CD14-positive monocyte (primary cell): ENCODE measurements around the gene S1PR3. TPM values are rescaled to one million over a fixed set of nuclear protein-coding genes. Genes with fewer than 3 reads are reported as not detected.
A peak's percentile ranks its signal among the peaks of the same experiment; 100 is the strongest.

Source experiments
- DNase-seq, 3 donors: peaks; one replicate each; pipeline ENCODE4 v3.0.0-alpha.2; 2011 to 2022
- H2AFZ ChIP-seq: 2 replicates; pipeline ENCODE4 v1.6.0; 2012; ENCODE audit warnings: mild to moderate bottlenecking, low read depth, low read length, inconsistent platforms; ENCODE audit not compliant: insufficient read depth, poor library complexity, severe bottlenecking
- H3K27ac ChIP-seq, 2 donors: 1 replicate in 1 of 2; 2 replicates in 1 of 2; pipeline ENCODE4 v1.5.1; 2012 to 2013; ENCODE audit warnings: low read length in 2 of 2, control low read depth in 1 of 2, inconsistent platforms in 1 of 2, low read depth in 1 of 2, mild to moderate bottlenecking in 1 of 2
- H3K27me3 ChIP-seq, 2 donors: one replicate each; pipeline versions ENCODE4 v1.6.0 to v1.6.1; 2011 to 2013; ENCODE audit warnings: low read length in 2 of 2; ENCODE audit not compliant: control insufficient read depth in 2 of 2, insufficient read depth in 2 of 2
- H3K36me3 ChIP-seq, 2 donors: replicated peaks in 1 of 2; 1 replicate in 1 of 2; 2 replicates in 1 of 2; pipeline versions ENCODE4 v1.5.1 to v1.6.1; 2012 to 2013; ENCODE audit warnings: low read length in 2 of 2, control low read depth in 1 of 2, inconsistent platforms in 1 of 2, mild to moderate bottlenecking in 1 of 2; ENCODE audit not compliant: insufficient read depth in 2 of 2, control insufficient read depth in 1 of 2
- H3K4me1 ChIP-seq, 2 donors: 1 replicate in 1 of 2; 2 replicates in 1 of 2; pipeline versions ENCODE4 v1.5.1 to v1.6.1; 2012 to 2013; ENCODE audit warnings: low read length in 2 of 2, control low read depth in 1 of 2, inconsistent platforms in 1 of 2, mild to moderate bottlenecking in 1 of 2, moderate library complexity in 1 of 2; ENCODE audit not compliant: insufficient read depth in 2 of 2, control insufficient read depth in 1 of 2
- H3K4me2 ChIP-seq: replicated peaks from 2 replicates; pipeline ENCODE3; 2012; ENCODE audit warnings: low read length, moderate library complexity, mild to moderate bottlenecking; ENCODE audit not compliant: poor library complexity, severe bottlenecking; ENCODE audit errors: extremely low read depth
- H3K4me3 ChIP-seq, 3 experiments: fragments of 200-600 bp in 1 of 3; sonication (generic) in 1 of 3; replicated peaks in 1 of 3; 1 replicate in 2 of 3; 2 replicates in 1 of 3; pipeline ENCODE4 v1.5.1; 2011 to 2013; ENCODE audit warnings: low read length in 3 of 3, mild to moderate bottlenecking in 3 of 3, control low read depth in 2 of 3, low read depth in 2 of 3, inconsistent platforms in 1 of 3, moderate library complexity in 1 of 3
- H3K79me2 ChIP-seq: 2 replicates; pipeline ENCODE4 v1.6.0; 2012; ENCODE audit warnings: mild to moderate bottlenecking, control low read depth, inconsistent platforms, low read length, moderate library complexity; ENCODE audit not compliant: insufficient read depth
- H3K9ac ChIP-seq: 2 replicates; pipeline ENCODE4 v1.6.0; 2017; ENCODE audit warnings: low read length, mild to moderate bottlenecking; ENCODE audit not compliant: insufficient read depth, poor library complexity, severe bottlenecking
- H3K9me3 ChIP-seq, 2 donors: replicated peaks in 1 of 2; 1 replicate in 1 of 2; 2 replicates in 1 of 2; pipeline versions ENCODE4 v1.5.1 to v1.6.1; 2012 to 2013; ENCODE audit warnings: low read length in 2 of 2, control low read depth in 1 of 2; ENCODE audit not compliant: control insufficient read depth in 1 of 2, insufficient read depth in 1 of 2
- H4K20me1 ChIP-seq: 2 replicates; pipeline ENCODE4 v1.6.0; 2012; ENCODE audit warnings: mild to moderate bottlenecking, low read length, control low read depth, moderate library complexity; ENCODE audit not compliant: insufficient read depth
- H3K27ac Mint-ChIP-seq, 7 donors: one replicate each; pipeline ENCODE4 v1.8.0; 2020; ENCODE audit warnings: mild to moderate bottlenecking in 7 of 7, mixed read lengths in 7 of 7, moderate library complexity in 6 of 7, inconsistent platforms in 2 of 7
- H3K27me3 Mint-ChIP-seq, 3 donors: one replicate each; pipeline ENCODE4 v1.8.0; 2021 to 2022; ENCODE audit warnings: low read depth in 3 of 3, mild to moderate bottlenecking in 3 of 3, mixed read lengths in 3 of 3, moderate library complexity in 3 of 3, inconsistent platforms in 1 of 3
- H3K36me3 Mint-ChIP-seq, 2 donors: one replicate each; pipeline ENCODE4 v1.8.0; 2020; ENCODE audit warnings: mixed read lengths in 2 of 2, inconsistent platforms in 1 of 2, mild to moderate bottlenecking in 1 of 2
- H3K4me1 Mint-ChIP-seq: one replicate; pipeline ENCODE4 v1.8.0; 2020; ENCODE audit warnings: mild to moderate bottlenecking, mixed read lengths
- H3K4me3 Mint-ChIP-seq, 2 donors: one replicate each; pipeline ENCODE4 v1.8.0; 2020; ENCODE audit warnings: mild to moderate bottlenecking in 2 of 2, mixed read lengths in 2 of 2, moderate library complexity in 1 of 2
- H3K9me3 Mint-ChIP-seq, 7 donors: one replicate each; pipeline ENCODE4 v1.8.0; 2020 to 2022; ENCODE audit warnings: mixed read lengths in 7 of 7, mild to moderate bottlenecking in 6 of 7, moderate library complexity in 6 of 7, inconsistent platforms in 2 of 7
- WGBS: methylation state at CpG from one replicate; pipeline ENCODE4 v1.1.5; 2013; ENCODE audit warnings: missing lambda C conversion rate; ENCODE audit not compliant: insufficient coverage; 5-methylcytosine and 5-hydroxymethylcytosine counted together
- intact Hi-C, 2 donors: fragments of 100-400 bp; cut with micrococcal nuclease; formaldehyde crosslinking; loops; one replicate each; pipeline versions ENCODE4 v1.15.0 to v1.15.1; 2023
- polyA plus RNA-seq, 3 donors: library from polyadenylated mRNA; depleted of rRNA in 1 of 3; unstranded in 2 of 3; stranded (reverse) in 1 of 3; fragments of 300-500 nt in 2 of 3; fragments of >200 nt in 1 of 3; fragmentation: Illumina TruSeq in 2 of 3; gene quantifications; 1 replicate in 2 of 3; 2 replicates in 1 of 3; pipeline ENCODE4 v1.2.3, GENCODE V29; 2012 to 2021
- TF ChIP-seq, protein P1 (sequence below): fragments of 200-600 bp; IDR thresholded peaks from one replicate; pipeline ENCODE4 v1.8.0; 2022; ENCODE audit warnings: antibody characterized with exemption, mild to moderate bottlenecking

S1PR3 gene
- polyA plus RNA-seq, 3 donors: 28.2 to 59.7 (median 30.6) TPM

- WGBS: 88% methylated on average over 4 of the region's 4 CpGs
- TF ChIP-seq, protein P1, sequence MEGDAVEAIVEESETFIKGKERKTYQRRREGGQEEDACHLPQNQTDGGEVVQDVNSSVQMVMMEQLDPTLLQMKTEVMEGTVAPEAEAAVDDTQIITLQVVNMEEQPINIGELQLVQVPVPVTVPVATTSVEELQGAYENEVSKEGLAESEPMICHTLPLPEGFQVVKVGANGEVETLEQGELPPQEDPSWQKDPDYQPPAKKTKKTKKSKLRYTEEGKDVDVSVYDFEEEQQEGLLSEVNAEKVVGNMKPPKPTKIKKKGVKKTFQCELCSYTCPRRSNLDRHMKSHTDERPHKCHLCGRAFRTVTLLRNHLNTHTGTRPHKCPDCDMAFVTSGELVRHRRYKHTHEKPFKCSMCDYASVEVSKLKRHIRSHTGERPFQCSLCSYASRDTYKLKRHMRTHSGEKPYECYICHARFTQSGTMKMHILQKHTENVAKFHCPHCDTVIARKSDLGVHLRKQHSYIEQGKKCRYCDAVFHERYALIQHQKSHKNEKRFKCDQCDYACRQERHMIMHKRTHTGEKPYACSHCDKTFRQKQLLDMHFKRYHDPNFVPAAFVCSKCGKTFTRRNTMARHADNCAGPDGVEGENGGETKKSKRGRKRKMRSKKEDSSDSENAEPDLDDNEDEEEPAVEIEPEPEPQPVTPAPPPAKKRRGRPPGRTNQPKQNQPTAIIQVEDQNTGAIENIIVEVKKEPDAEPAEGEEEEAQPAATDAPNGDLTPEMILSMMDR: no peak
- intact Hi-C loops: no loop called here
- H3K4me1 Mint-ChIP-seq: peaks cover 9% of the 10 kb centered on the region
- Histone ChIP-seq H3K27ac (no peak overlapping the region), H3K4me1 (peaks cover 8 to 9% of the 10 kb centered on the region in 2 donors), H3K27me3 (no peaks in the 10 kb centered on the region), H3K9me3 (peaks cover 0 to 3% of the 10 kb centered on the region in 2 donors), H2AFZ (no peak overlapping the region), H3K9ac (no peak overlapping the region), H3K79me2 (no peaks in the 10 kb centered on the region), H3K36me3 (no peaks in the 10 kb centered on the region), H3K4me3 (no peak overlapping the region), H4K20me1 (no peaks in the 10 kb centered on the region), H3K4me2 (no peak overlapping the region)
- H3K9me3 Mint-ChIP-seq: peaks cover 0 to 9% (median 6%) of the 10 kb centered on the region in 7 donors
- no peak overlapping the region for H3K27ac Mint-ChIP-seq
- no peak for DNase-seq
- H3K27me3 Mint-ChIP-seq: peaks cover 3 to 12% (median 5%) of the 10 kb centered on the region in 3 donors
- no peak overlapping the region for H3K4me3 Mint-ChIP-seq
- H3K36me3 Mint-ChIP-seq: no peaks in the 10 kb centered on the region
These were observed 29.5 kb downstream of the S1PR3 start for GRCh38 chr9:89020754-89021153.

- H3K27ac Mint-ChIP-seq: peak overlapping the region in 1 of 7 donors; percentile 78
- Histone ChIP-seq H3K9ac (no peak overlapping the region), H3K4me1 (peaks cover 10 to 11% of the 10 kb centered on the region in 2 donors), H3K79me2 (no peaks in the 10 kb centered on the region), H3K36me3 (no peaks in the 10 kb centered on the region), H3K27ac (no peak overlapping the region), H2AFZ (no peak overlapping the region), H3K4me3 (no peak overlapping the region), H3K9me3 (peaks cover 0 to 3% of the 10 kb centered on the region in 2 donors), H3K27me3 (no peaks in the 10 kb centered on the region), H4K20me1 (no peaks in the 10 kb centered on the region), H3K4me2 (no peak overlapping the region)
- peak in 1 of 3 donors; percentile 45 for DNase-seq
- H3K36me3 Mint-ChIP-seq: no peaks in the 10 kb centered on the region
- no peak overlapping the region for H3K4me3 Mint-ChIP-seq
- H3K27me3 Mint-ChIP-seq: peaks cover 3 to 12% (median 4%) of the 10 kb centered on the region in 3 donors
- peaks cover 11% of the 10 kb centered on the region for H3K4me1 Mint-ChIP-seq
- intact Hi-C loops: no loop called here
- WGBS: 81% methylated on average over 4 of the region's 8 CpGs
- peaks cover 0 to 9% (median 6%) of the 10 kb centered on the region in 7 donors for H3K9me3 Mint-ChIP-seq
- TF ChIP-seq, protein P1: no peak
These were observed 30.0 kb downstream of the S1PR3 start for GRCh38 chr9:89021154-89021803.
